Smooth muscle cell of the brain vasculature (primary cell): ENCODE data around the gene TCF7L1.

Experiments
- DNase-seq: peaks from one replicate; pipeline ENCODE4 v3.0.0-alpha.2; 2012; ENCODE audit warnings: low read depth, low spot score

Gene TCF7L1

GRCh38 chr2:85221067-85221691 lies 88.0 kb downstream of the TCF7L1 start:
- no peak for DNase-seq

DNA sequence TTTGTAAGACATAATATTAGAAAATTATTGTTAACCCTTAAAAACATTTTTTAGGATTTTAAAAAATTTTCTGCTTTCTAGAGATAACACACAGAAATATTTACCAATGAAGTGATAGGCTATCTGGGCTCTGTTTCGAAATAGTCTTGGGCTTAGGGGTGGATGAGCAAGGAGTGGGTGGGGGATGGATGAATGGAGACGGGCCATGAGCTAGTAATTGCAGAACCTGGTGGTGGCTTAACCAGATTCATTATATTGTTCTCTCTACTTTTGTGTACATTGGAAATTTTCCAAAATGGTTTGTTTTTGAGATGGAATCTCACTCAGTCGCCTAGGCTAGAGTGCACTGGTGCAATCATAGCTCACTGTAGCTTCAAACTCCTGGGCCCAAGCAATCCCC lies 89.6 kb downstream of the TCF7L1 start:
- no peak for DNase-seq

DNA sequence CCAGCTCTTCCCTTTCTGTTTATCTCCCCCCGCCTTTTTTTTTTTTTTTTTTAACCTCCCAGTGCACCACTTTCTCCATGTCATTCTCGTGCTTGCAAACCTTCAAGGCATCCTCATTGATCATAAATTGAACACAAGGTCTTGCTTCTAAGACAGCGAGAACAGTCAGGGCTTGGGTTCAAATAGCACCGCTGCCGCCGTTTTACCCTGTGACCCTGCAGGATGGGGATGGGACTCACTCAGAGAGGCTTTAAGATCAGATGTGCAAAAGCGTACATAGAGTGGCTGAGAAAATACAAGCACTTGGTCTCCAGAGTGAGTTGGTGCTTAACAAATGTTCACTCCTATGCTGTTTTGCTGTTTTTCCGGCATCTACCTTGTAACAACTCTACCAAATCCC lies 93.6 kb downstream of the TCF7L1 start:
- no peak for DNase-seq

- DNase-seq = no peak
Measured at GRCh38 chr2:85230679-85231467, 97.7 kb downstream of the TCF7L1 start.

- DNase-seq = no peak
Measured at GRCh38 chr2:85231468-85231805, 98.2 kb downstream of the TCF7L1 start.

DNA sequence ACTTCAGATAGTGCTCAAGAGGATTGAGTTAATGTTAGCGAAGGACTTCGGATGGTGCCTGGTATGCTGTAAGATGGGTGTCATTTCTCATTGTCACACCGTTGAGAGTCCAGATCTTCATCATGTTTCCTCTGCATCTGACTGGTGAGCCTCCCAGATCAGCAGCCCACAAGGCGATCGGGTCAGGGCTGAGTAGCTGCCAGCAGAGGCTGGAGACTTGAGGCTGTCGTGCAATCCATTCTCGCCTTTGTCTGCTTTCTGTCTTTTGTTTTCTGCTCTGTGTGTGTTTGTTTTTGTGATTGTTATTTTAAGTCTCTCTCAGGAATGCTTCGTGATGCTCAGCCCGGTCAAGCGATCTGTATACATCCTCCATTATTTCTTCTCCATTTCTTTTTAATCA lies 98.8 kb downstream of the TCF7L1 start:
- no peak for DNase-seq

GRCh38 chr2:85234868-85235267 lies 101.7 kb downstream of the TCF7L1 start:
- DNase-seq = no peak

DNA sequence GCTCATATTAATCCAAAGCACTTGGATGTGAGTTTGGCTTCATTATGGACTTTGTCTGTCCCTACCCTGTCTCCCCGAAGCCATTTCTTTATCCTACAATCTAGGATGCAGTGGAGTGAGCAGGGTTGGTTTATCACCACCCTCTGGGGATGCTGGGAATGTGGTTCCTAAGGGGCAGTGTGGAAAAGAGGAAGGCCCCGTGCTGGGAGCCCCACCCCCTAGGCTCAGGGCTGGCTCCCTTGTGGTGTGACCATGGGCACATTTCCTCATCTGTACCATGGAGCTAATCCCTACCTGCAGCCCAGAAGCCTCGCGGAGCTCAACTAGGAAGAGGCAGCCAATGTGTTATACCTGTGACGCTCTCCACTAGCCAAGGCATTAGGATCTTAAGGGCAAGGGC lies 102.1 kb downstream of the TCF7L1 start:
- DNase-seq = no peak

GRCh38 chr2:85236084-85236483 lies 102.9 kb downstream of the TCF7L1 start:
- DNase-seq = no peak

DNA sequence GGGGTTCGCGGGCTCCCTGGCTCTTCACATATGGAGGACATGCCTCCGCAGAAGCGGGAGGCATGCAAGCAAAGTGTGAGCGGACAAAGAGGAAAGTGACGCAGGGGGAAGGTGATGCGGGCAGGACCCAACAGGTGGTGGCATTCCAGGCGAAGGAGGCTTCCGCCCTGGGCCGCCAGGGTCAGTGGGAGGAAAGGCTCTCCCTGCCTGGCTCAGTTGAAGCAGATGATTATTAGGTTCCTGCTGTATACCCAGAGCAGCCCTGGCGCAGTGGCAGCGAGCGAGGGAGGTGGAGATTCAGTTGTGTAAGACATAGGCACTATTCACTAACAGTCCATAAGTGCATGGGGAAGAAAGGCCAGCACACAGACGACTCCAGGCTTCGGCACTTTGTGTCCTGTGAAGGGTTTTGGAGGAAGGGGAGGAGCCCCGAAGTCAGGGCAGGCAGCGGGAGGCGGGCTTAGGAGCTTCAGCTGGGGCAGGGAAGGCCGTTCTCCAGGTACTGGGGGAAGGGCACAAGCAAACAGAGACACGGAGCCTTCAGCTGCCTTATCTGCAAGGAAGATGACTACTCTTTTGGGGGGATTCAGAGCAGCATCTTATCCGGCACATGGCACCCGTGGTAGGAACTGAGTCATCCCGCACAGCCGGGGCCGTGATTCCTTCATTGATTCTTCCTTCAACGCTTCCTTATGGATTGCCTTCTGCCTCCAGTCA lies 104.8 kb downstream of the TCF7L1 start:
- DNase-seq = no peak

- DNase-seq = no peak
Measured at GRCh38 chr2:85238607-85239006, 105.4 kb downstream of the TCF7L1 start.

DNA sequence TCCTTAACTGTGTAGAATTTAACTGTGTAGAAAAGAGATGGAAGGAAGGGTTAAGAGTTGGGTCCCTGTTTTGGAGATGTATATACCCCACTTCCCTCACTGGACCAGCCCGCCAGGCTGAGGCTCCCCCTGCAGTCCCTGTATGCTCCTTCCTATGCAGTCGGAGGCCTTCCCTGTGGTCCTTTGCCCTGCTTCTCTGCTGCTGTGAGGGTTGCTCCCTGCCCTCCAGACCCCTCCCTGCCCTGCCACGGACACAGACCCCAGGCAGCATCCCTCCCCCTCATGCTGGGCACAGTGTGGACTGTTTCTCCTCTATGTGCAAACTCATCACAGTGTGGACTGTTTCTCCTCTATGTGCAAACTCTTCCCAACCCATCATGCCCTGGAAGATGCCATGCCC lies 105.9 kb downstream of the TCF7L1 start:
- DNase-seq = no peak

DNA sequence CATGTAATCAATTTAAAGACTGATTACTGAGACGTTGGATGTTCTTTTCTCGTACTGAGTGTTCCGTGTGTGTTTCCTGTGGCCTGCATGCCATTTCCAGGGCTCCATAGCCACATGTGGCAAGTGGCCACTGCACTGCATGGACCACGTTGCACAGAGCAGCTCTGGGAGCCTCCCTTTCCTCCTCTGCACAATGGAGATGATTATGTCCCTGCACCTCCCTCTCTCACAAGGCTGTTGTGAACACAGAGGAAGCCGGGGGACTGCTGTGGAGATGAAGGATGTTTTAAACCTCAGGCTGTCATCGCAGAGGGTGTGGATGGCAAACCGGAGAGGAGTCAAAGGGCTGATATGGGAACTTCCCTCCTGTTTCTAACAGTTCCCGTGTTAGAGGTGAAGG lies 106.9 kb downstream of the TCF7L1 start:
- DNase-seq = no peak

GRCh38 chr2:85242321-85242720 lies 109.1 kb downstream of the TCF7L1 start:
- DNase-seq = no peak

- DNase-seq = no peak
Measured at GRCh38 chr2:85243101-85244072, 110.2 kb downstream of the TCF7L1 start.

DNA sequence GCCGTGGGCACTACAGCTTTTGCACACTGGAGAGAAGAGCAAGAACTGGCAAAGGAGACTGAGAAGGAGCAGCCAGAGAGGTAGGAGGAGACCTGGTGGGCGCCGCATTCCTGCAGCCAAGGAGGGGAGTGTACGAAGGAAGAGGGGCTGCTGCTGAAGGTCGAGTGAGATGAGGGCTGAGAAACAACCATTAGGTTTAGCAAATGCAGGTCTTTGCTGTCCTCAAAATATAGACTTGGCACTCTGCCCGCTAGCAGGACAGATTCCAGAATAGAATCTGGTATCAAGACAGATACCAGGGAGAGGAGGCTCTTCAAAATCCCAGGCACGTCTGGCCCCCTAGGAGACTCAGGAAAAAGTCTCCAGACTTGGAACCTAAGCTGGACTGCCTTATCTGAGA lies 111.6 kb downstream of the TCF7L1 start:
- DNase-seq = no peak

- no peak for DNase-seq
Measured at GRCh38 chr2:85245891-85246290, 112.7 kb downstream of the TCF7L1 start.

DNA sequence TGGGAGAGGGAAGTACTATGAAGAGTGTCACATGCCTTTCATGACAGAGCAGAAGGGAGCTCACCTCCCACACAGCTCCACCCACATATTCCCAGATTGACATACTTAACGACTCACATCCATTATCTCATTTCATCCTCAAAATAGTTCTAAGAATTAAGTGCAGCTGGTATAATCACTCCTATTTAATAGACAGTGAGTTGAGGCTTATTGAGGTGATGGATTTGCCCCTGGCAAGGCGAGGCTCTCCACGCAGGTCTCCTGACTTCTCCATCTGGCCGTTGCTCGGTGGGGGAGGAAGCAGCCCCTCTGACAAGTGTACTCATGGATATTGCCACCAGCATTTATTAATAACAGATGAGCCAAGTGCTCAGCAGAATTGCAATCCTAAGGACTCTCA lies 113.2 kb downstream of the TCF7L1 start:
- DNase-seq = no peak

GRCh38 chr2:85247610-85248009 lies 114.4 kb downstream of the TCF7L1 start:
- no peak for DNase-seq

GRCh38 chr2:85248773-85249509 lies 115.7 kb downstream of the TCF7L1 start:
- DNase-seq = peak; percentile 57

GRCh38 chr2:85250045-85250444 lies 116.9 kb downstream of the TCF7L1 start:
- no peak for DNase-seq
